HEK293T (cell line): Measurements from ENCODE around the gene AGAP1.

Source experiments
- BHLHE40 ChIP-seq: fragments of 450-650 bp; IDR thresholded peaks from 2 replicates; pipeline ENCODE4 v1.6.1; 2016; ENCODE audit warnings: mild to moderate bottlenecking, moderate library complexity, borderline replicate concordance
- CTBP1 ChIP-seq: fragments of 450-650 bp; IDR thresholded peaks from 2 replicates; pipeline ENCODE4 v1.6.1; 2016; ENCODE audit warnings: borderline replicate concordance
- FOXK2 ChIP-seq: fragments of 450-650 bp; IDR thresholded peaks from 2 replicates; pipeline ENCODE4 v1.6.1; 2016; ENCODE audit warnings: mild to moderate bottlenecking
- FOXM1 ChIP-seq: fragments of 450-650 bp; IDR thresholded peaks from 2 replicates; pipeline ENCODE4 v1.6.1; 2017; ENCODE audit warnings: mild to moderate bottlenecking, borderline replicate concordance
- SP1 ChIP-seq: fragments of 450-650 bp; IDR thresholded peaks from 2 replicates; pipeline ENCODE4 v1.6.1; 2017
- SUZ12 ChIP-seq: fragments of 450-650 bp; IDR thresholded peaks from 2 replicates; pipeline ENCODE4 v1.6.1; 2016; ENCODE audit warnings: mild to moderate bottlenecking

- TF ChIP-seq SP1 (no peak), BHLHE40 (no peak), FOXM1 (no peak), CTBP1 (no peak), SUZ12 (no peak), FOXK2 (no peak)
These were observed 371.1 kb downstream of the AGAP1 start for GRCh38 chr2:235864733-235865515.
